Measurements from ENCODE around the gene UBR3.

Gene UBR3

DNA sequence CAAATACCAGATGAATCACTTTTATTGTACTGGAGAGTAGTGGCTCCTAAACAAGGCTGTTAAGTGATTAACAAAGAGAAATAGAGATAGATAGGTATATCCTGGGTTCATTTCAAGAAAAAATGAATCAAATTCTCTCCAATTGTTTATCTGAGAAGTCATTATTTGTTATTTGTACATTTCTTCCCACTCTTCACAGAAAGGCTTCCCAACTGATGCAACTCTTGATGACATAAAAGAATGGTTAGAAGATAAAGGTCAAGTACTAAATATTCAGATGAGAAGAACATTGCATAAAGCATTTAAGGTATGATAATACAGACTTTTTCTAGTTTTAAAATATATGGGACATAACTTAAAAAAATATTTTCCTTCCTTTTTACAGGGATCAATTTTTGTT is 20.7 kb upstream of the UBR3 start:
- peaks cover 89 to 91% of the 10 kb centered on the region in 2 experiments for H3K36me3 ChIP-seq (ENCODE audit: control insufficient read depth in 2 of 2, insufficient read depth in 1 of 2, low read length in 2 of 2)
- H3K4me1 ChIP-seq (ENCODE audit: control insufficient read depth, insufficient read depth, low read length): no peaks in the 10 kb centered on the region
- H3K27ac ChIP-seq (ENCODE audit: extremely low read depth, low read depth, low read length): no peak overlapping the region
- CTCF ChIA-PET: no interaction called here
- no peak overlapping the region for H3K4me3 ChIP-seq (ENCODE audit: low read depth, low read length)
- POLR2A ChIA-PET: no interaction called here
- H3K9me3 ChIP-seq (ENCODE audit: control insufficient read depth, insufficient read depth, low read depth, low read length): no peaks in the 10 kb centered on the region
- TF ChIP-seq ZNF707 (tag by site-specific recombination; IDR thresholded peaks at IDR 0.05): no peak
- no peak for TF ChIP-seq TRIM28 (IDR thresholded peaks at IDR 0.05; ENCODE audit: borderline replicate concordance, low read length)
- TF ChIP-seq ZNF510 (tag by site-specific recombination; IDR thresholded peaks at IDR 0.05; ENCODE audit: insufficient replicate concordance): no peak
- TF ChIP-seq ZFP37 (tag by site-specific recombination; IDR thresholded peaks at IDR 0.05): no peak
- TF ChIP-seq GFI1B (tag by site-specific recombination; IDR thresholded peaks at IDR 0.05): no peak
- no peak for TF ChIP-seq ZNF157 (tag by site-specific recombination; IDR thresholded peaks at IDR 0.05)
- TF ChIP-seq ZNF514 (tag by site-specific recombination; IDR thresholded peaks at IDR 0.05): no peak
- TF ChIP-seq ZNF585B (tag by site-specific recombination; IDR thresholded peaks at IDR 0.05): no peak
- no peak for TF ChIP-seq KLF16 (tag by site-specific recombination; IDR thresholded peaks at IDR 0.05)
- no peak for TF ChIP-seq ZNF473 (tag by site-specific recombination; IDR thresholded peaks at IDR 0.05)

- Histone ChIP-seq H3K27ac (ENCODE audit: extremely low read depth, low read depth, low read length) (no peak overlapping the region), H3K4me3 (ENCODE audit: low read depth, low read length) (no peak overlapping the region), H3K9me3 (ENCODE audit: control insufficient read depth, insufficient read depth, low read depth, low read length) (no peaks in the 10 kb centered on the region), H3K36me3 (ENCODE audit: control insufficient read depth in 2 of 2, insufficient read depth in 1 of 2, low read length in 2 of 2) (peaks cover 84 to 90% of the 10 kb centered on the region in 2 experiments), H3K4me1 (ENCODE audit: control insufficient read depth, insufficient read depth, low read length) (no peaks in the 10 kb centered on the region)
- ChIA-PET CTCF (interaction anchor here (0.6 kb wide), 1 partner anchor 280 kb away, joined by 3 read pairs; no protein-coding TSS in a partner anchor), POLR2A (no interaction called here)
- TF ChIP-seq ZSCAN4 (tag by site-specific recombination; IDR thresholded peaks at IDR 0.05): no peak
Measured at GRCh38 chr2:169808221-169808620, 19.0 kb upstream of the UBR3 start.

GRCh38 chr2:169815849-169816248 is 11.4 kb upstream of the UBR3 start:
- POLR2A ChIA-PET: interaction anchor here (1.4 kb wide), 1 partner anchor 9 kb away, joined by 6 read pairs; the partner anchor contains the start of gene METTL5
- CTCF ChIA-PET: no interaction called here
- Histone ChIP-seq H3K27ac (ENCODE audit: extremely low read depth, low read depth, low read length) (no peak overlapping the region), H3K4me3 (ENCODE audit: low read depth, low read length) (no peak overlapping the region), H3K36me3 (ENCODE audit: control insufficient read depth in 2 of 2, insufficient read depth in 1 of 2, low read length in 2 of 2) (peaks cover 37 to 82% of the 10 kb centered on the region in 2 experiments), H3K9me3 (ENCODE audit: control insufficient read depth, insufficient read depth, low read depth, low read length) (no peaks in the 10 kb centered on the region), H3K4me1 (ENCODE audit: control insufficient read depth, insufficient read depth, low read length) (no peaks in the 10 kb centered on the region; the same call in 1 of the 2 replicates)
- TF ChIP-seq ZNF639 (tag by site-specific recombination; IDR thresholded peaks at IDR 0.05): peak; percentile 21; the same call in 1 of the 2 replicates
- TF ChIP-seq ZNF184 (tag by site-specific recombination; IDR thresholded peaks at IDR 0.05): peak; percentile 63
- TF ChIP-seq ZNF600 (tag by site-specific recombination; IDR thresholded peaks at IDR 0.05): no peak
- TF ChIP-seq ZNF366 (tag by site-specific recombination; conservative IDR thresholded peaks at IDR 0.05): peak; percentile 41; the same call in 1 of the 2 replicates
- peak; percentile 47 for TF ChIP-seq ZNF629 (tag by site-specific recombination; IDR thresholded peaks at IDR 0.05)
- peak; percentile 26; the same call in 1 of the 2 replicates for TF ChIP-seq INSM2 (tag by site-specific recombination; IDR thresholded peaks at IDR 0.05)
- no peak for TF ChIP-seq OSR2 (tag by site-specific recombination; IDR thresholded peaks at IDR 0.05)
- no peak for TF ChIP-seq ZNF707 (tag by site-specific recombination; IDR thresholded peaks at IDR 0.05)
- TF ChIP-seq BCL11A (tag by site-specific recombination; IDR thresholded peaks at IDR 0.05; ENCODE audit: low read depth): no peak
- no peak for TF ChIP-seq ZNF132 (tag by site-specific recombination; IDR thresholded peaks at IDR 0.05; ENCODE audit: borderline replicate concordance)
- no peak for TF ChIP-seq ZBTB7A (tag by site-specific recombination; IDR thresholded peaks at IDR 0.05; ENCODE audit: low read depth)
- no peak for TF ChIP-seq ZIC2 (tag by site-specific recombination; IDR thresholded peaks at IDR 0.05)
- no peak for TF ChIP-seq ZNF223 (tag by site-specific recombination; IDR thresholded peaks at IDR 0.05)
- TF ChIP-seq ZNF501 (tag by site-specific recombination; IDR thresholded peaks at IDR 0.05): no peak
- TF ChIP-seq ZNF843 (tag by site-specific recombination; IDR thresholded peaks at IDR 0.05): no peak
- no peak for TF ChIP-seq BCL11B (tag by site-specific recombination; IDR thresholded peaks at IDR 0.05; ENCODE audit: low read depth)
